PC-3 (cell line): ENCODE results near the gene F2RL1.

ENCODE experiments used
- EZH2 ChIP-seq: fragments of 300-600 bp; sonication (generic); IDR thresholded peaks from one replicate; pipeline ENCODE4 v1.6.1; 2017; ENCODE audit warnings: antibody characterized with exemption, mild to moderate bottlenecking, low read length; ENCODE audit not compliant: unreplicated experiment
- EZH2phosphoT487 ChIP-seq: fragments of 300-600 bp; sonication (generic); IDR thresholded peaks from 2 replicates; pipeline ENCODE4 v1.6.1; 2018; ENCODE audit warnings: mild to moderate bottlenecking, antibody characterized with exemption, low read length, borderline replicate concordance
- TF ChIP-seq, protein P1 (sequence below): fragments of 300-600 bp; sonication (generic); conservative IDR thresholded peaks from 2 replicates; pipeline ENCODE4 v1.5.1; 2017; ENCODE audit warnings: antibody characterized with exemption, low read depth, mild to moderate bottlenecking, low read length

DNA sequence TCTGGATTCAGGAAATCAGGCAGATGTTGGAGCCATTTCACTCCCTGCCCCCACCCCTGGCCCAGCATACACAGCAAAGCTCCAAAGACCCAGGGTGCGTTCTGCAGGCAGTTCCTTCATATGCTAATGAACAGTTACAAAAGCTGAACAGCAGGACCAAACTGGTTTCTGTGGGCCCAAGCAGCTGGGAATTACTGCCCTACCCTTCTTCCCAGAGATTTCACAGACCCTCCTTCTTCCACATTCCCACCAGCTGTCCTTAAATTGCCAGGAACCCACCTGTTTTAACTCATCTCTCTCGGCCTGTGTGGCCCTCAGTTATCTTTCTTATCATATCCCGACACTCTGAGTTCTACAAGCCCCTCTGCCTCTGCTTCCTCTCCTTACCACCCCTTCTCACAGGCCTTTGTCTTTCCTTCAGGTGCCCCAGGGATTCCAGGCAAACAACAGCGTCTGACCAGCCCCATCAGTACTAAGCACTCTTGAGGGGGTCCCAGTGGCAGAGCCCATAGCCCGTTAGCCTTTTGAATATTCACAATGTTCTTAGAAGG, 10.6 kb upstream of the F2RL1 start:
- TF ChIP-seq, protein P1, sequence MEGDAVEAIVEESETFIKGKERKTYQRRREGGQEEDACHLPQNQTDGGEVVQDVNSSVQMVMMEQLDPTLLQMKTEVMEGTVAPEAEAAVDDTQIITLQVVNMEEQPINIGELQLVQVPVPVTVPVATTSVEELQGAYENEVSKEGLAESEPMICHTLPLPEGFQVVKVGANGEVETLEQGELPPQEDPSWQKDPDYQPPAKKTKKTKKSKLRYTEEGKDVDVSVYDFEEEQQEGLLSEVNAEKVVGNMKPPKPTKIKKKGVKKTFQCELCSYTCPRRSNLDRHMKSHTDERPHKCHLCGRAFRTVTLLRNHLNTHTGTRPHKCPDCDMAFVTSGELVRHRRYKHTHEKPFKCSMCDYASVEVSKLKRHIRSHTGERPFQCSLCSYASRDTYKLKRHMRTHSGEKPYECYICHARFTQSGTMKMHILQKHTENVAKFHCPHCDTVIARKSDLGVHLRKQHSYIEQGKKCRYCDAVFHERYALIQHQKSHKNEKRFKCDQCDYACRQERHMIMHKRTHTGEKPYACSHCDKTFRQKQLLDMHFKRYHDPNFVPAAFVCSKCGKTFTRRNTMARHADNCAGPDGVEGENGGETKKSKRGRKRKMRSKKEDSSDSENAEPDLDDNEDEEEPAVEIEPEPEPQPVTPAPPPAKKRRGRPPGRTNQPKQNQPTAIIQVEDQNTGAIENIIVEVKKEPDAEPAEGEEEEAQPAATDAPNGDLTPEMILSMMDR = no peak
- TF ChIP-seq EZH2phosphoT487 (no peak), EZH2 (no peak)
